Nephron (organoid): ENCODE data around the gene HHIPL1.

Source experiments
- H3K27ac Mint-ChIP-seq, 3 experiments: 2 replicates each; pipeline ENCODE4 v1.8.0; 2020; ENCODE audit warnings: mixed read lengths in 3 of 3, mild to moderate bottlenecking in 2 of 3, moderate library complexity in 1 of 3
- H3K27me3 Mint-ChIP-seq: 2 replicates; pipeline ENCODE4 v1.8.0; 2021; ENCODE audit warnings: low read depth, mild to moderate bottlenecking, moderate library complexity, mixed read lengths
- H3K36me3 Mint-ChIP-seq: 2 replicates; pipeline ENCODE4 v1.8.0; 2020; ENCODE audit warnings: low read depth, mixed read lengths
- H3K4me1 Mint-ChIP-seq: 2 replicates; pipeline ENCODE4 v1.8.0; 2020; ENCODE audit warnings: mixed read lengths
- H3K4me3 Mint-ChIP-seq, 3 experiments: 2 replicates each; pipeline ENCODE4 v1.8.0; 2020; ENCODE audit warnings: mild to moderate bottlenecking in 3 of 3, mixed read lengths in 3 of 3, moderate library complexity in 2 of 3
- H3K9me3 Mint-ChIP-seq: 2 replicates; pipeline ENCODE4 v1.8.0; 2020; ENCODE audit warnings: mixed read lengths
- CTCF ChIP-seq, 3 experiments: fragments of 200-600 bp; sonication (generic); IDR thresholded peaks; one replicate each; pipeline ENCODE4 v1.5.0; 2021; ENCODE audit warnings: antibody characterized with exemption in 3 of 3; ENCODE audit not compliant: unreplicated experiment in 3 of 3

Gene HHIPL1

GRCh38 chr14:99679543-99679942, 34.6 kb downstream of the HHIPL1 start:
- Mint-ChIP-seq H3K4me3 (no peak overlapping the region), H3K27ac (no peak overlapping the region), H3K36me3 (no peaks in the 10 kb centered on the region), H3K27me3 (peaks cover 8% of the 10 kb centered on the region), H3K9me3 (no peaks in the 10 kb centered on the region), H3K4me1 (no peaks in the 10 kb centered on the region)
- TF ChIP-seq CTCF (IDR thresholded peaks at IDR 0.05; ENCODE audit: unreplicated experiment in 3 of 3), result no peak

- no peak for TF ChIP-seq CTCF (IDR thresholded peaks at IDR 0.05; ENCODE audit: unreplicated experiment in 3 of 3)
- H3K36me3 Mint-ChIP-seq, result no peaks in the 10 kb centered on the region
- H3K27me3 Mint-ChIP-seq, result peaks cover 9% of the 10 kb centered on the region
- no peak overlapping the region for H3K4me3 Mint-ChIP-seq
- no peak overlapping the region for H3K27ac Mint-ChIP-seq
- no peaks in the 10 kb centered on the region for H3K9me3 Mint-ChIP-seq
- H3K4me1 Mint-ChIP-seq, result peaks cover under 1% of the 10 kb centered on the region
Measured at GRCh38 chr14:99679996-99680395, 35.1 kb downstream of the HHIPL1 start.

- no peak overlapping the region for H3K27ac Mint-ChIP-seq
- H3K36me3 Mint-ChIP-seq, result no peaks in the 10 kb centered on the region
- H3K9me3 Mint-ChIP-seq, result no peaks in the 10 kb centered on the region
- no peak for TF ChIP-seq CTCF (IDR thresholded peaks at IDR 0.05; ENCODE audit: unreplicated experiment in 3 of 3)
- peak overlapping the region; percentile 27 to 73 (median 60) for H3K4me3 Mint-ChIP-seq
- H3K27me3 Mint-ChIP-seq, result peaks cover 22% of the 10 kb centered on the region
- peaks cover 12% of the 10 kb centered on the region for H3K4me1 Mint-ChIP-seq
Measured at GRCh38 chr14:99681101-99681831, 36.3 kb downstream of the HHIPL1 start.

GRCh38 chr14:99681832-99682148, 36.9 kb downstream of the HHIPL1 start:
- Mint-ChIP-seq H3K4me3 (peak overlapping the region; percentile 27 to 73 (median 60)), H3K27ac (no peak overlapping the region), H3K36me3 (no peaks in the 10 kb centered on the region), H3K27me3 (peaks cover 27% of the 10 kb centered on the region), H3K9me3 (no peaks in the 10 kb centered on the region), H3K4me1 (peaks cover 12% of the 10 kb centered on the region)
- no peak for TF ChIP-seq CTCF (IDR thresholded peaks at IDR 0.05; ENCODE audit: unreplicated experiment in 3 of 3)

- Mint-ChIP-seq H3K27ac (peak overlapping the region in 1 of 3 experiments; percentile 92), H3K9me3 (no peaks in the 10 kb centered on the region), H3K36me3 (no peaks in the 10 kb centered on the region), H3K4me1 (peaks cover 12% of the 10 kb centered on the region), H3K4me3 (peak overlapping the region; percentile 87 to 96 (median 90)), H3K27me3 (peaks cover 36% of the 10 kb centered on the region)
- peak; percentile 88 to 91 (median 89) for TF ChIP-seq CTCF (IDR thresholded peaks at IDR 0.05; ENCODE audit: unreplicated experiment in 3 of 3)
Measured at GRCh38 chr14:99682809-99683618, 38.1 kb downstream of the HHIPL1 start.
